ENCODE data around the gene NCDN. TPM values are rescaled to one million over a fixed set of nuclear protein-coding genes. Genes with fewer than 3 reads are reported as not detected.
A peak's percentile ranks its signal among the peaks of the same experiment; 100 is the strongest.

NCDN gene
- total and polyA plus RNA-seq, 2 experiments from 2014 or later = 19.6 to 25.7 TPM

DNA sequence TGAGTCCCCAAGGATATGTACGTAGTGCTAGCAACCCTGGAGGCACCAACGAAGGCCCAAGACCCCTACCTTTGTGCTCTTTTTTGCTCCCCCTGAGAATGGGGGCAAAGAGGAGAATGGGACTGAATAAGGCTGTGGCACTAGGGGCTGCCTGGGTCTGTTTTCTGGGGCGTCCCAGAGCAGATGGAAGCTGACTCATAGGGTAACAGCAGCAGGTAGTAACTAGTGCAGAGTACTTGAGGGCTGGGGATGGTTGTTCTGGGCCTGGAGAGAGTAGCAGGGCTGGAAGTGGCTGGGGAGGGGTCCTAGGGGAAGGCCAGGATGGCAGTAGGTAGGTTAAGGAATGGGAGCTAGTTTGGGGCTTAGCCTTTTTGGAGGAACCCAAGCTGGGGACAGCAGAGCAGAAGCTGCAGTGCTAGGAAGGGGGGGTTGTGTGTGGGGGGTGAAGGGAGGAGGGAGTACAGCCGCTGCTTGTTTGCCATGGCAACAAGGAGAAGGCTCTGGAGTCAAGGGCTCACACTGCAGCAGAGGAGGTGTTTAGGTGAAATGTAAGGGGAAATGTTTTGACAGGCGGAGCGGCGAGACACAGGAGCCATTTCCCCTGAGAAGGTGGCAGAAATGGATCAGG lies 1.8 kb downstream of the NCDN start:
- Histone ChIP-seq H2AFZ (no peak overlapping the region), H3K79me2 (peaks cover 23% of the 10 kb centered on the region), H4K20me1 (ENCODE audit: insufficient read depth, poor library complexity, severe bottlenecking) (peaks cover 6% of the 10 kb centered on the region), H3K36me3 (replicated peaks; ENCODE audit: insufficient read depth, low read depth) (no peaks in the 10 kb centered on the region), H3K27ac (no peak overlapping the region), H3K27me3 (no peaks in the 10 kb centered on the region), H3K4me2 (peak overlapping the region; percentile 97), H3K4me1 (ENCODE audit: insufficient read depth) (peaks cover 15% of the 10 kb centered on the region), H3K4me3 (no peak overlapping the region), H3K9me3 (ENCODE audit: low read depth) (no peaks in the 10 kb centered on the region), H3K9me2 (replicated peaks; ENCODE audit: insufficient read depth) (no peaks in the 10 kb centered on the region)
- WGBS (ENCODE audit: low lambda C conversion rate, missing lambda C conversion rate) = 79% methylated on average over 7 of the region's 7 CpGs
- no peak for DNase-seq (ENCODE audit: low spot score)
- TF ChIP-seq, protein P1, sequence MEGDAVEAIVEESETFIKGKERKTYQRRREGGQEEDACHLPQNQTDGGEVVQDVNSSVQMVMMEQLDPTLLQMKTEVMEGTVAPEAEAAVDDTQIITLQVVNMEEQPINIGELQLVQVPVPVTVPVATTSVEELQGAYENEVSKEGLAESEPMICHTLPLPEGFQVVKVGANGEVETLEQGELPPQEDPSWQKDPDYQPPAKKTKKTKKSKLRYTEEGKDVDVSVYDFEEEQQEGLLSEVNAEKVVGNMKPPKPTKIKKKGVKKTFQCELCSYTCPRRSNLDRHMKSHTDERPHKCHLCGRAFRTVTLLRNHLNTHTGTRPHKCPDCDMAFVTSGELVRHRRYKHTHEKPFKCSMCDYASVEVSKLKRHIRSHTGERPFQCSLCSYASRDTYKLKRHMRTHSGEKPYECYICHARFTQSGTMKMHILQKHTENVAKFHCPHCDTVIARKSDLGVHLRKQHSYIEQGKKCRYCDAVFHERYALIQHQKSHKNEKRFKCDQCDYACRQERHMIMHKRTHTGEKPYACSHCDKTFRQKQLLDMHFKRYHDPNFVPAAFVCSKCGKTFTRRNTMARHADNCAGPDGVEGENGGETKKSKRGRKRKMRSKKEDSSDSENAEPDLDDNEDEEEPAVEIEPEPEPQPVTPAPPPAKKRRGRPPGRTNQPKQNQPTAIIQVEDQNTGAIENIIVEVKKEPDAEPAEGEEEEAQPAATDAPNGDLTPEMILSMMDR (IDR thresholded peaks at IDR 0.05; ENCODE audit: poor library complexity) = no peak
- TF ChIP-seq EZH2phosphoT487 (IDR thresholded peaks at IDR 0.05; ENCODE audit: low read depth, severe bottlenecking, unreplicated experiment) (no peak), EZH2 (IDR thresholded peaks at IDR 0.05; ENCODE audit: borderline replicate concordance) (no peak)

DNA sequence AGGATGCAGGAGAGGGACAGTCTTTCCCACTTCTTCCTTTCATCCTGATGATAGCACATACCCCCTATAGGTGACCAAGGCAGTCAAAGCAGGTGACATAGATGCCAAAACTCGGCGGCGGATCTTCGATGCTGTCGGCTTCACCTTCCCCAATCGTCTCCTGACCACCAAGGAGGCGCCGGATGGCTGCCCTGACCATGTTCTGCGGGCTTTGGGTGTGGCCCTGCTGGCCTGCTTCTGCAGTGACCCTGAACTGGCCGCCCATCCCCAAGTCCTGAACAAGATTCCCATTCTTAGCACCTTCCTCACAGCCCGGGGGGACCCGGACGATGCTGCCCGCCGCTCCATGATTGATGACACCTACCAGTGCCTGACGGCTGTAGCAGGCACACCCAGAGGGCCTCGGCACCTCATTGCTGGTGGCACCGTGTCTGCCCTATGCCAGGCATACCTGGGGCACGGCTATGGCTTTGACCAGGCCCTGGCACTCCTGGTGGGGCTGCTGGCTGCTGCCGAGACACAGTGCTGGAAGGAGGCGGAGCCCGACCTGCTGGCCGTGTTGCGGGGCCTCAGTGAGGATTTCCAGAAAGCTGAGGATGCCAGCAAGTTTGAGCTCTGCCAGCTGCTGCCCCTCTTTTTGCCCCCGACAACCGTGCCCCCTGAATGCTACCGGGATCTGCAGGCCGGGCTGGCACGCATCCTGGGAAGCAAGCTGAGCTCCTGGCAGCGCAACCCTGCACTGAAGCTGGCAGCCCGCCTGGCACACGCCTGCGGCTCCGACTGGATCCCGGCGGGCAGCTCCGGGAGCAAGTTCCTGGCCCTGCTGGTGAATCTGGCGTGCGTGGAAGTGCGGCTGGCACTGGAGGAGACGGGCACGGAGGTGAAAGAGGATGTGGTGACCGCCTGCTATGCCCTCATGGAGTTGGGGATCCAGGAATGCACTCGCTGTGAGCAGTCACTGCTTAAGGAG lies 2.9 kb downstream of the NCDN start:
- Histone ChIP-seq H3K9me3 (ENCODE audit: low read depth) (no peaks in the 10 kb centered on the region), H3K79me2 (peaks cover 13% of the 10 kb centered on the region), H3K36me3 (replicated peaks; ENCODE audit: insufficient read depth, low read depth) (no peaks in the 10 kb centered on the region), H3K9me2 (replicated peaks; ENCODE audit: insufficient read depth) (no peaks in the 10 kb centered on the region), H3K27me3 (no peaks in the 10 kb centered on the region), H3K4me3 (no peak overlapping the region), H2AFZ (no peak overlapping the region), H3K27ac (no peak overlapping the region), H3K4me1 (ENCODE audit: insufficient read depth) (peaks cover 4% of the 10 kb centered on the region), H4K20me1 (ENCODE audit: insufficient read depth, poor library complexity, severe bottlenecking) (peaks cover 3% of the 10 kb centered on the region), H3K4me2 (no peak overlapping the region)
- WGBS (ENCODE audit: low lambda C conversion rate, missing lambda C conversion rate) = 91% methylated on average over 44 of the region's 44 CpGs
- DNase-seq (ENCODE audit: low spot score) = no peak
- no peak for TF ChIP-seq EZH2phosphoT487 (IDR thresholded peaks at IDR 0.05; ENCODE audit: low read depth, severe bottlenecking, unreplicated experiment)
- TF ChIP-seq, protein P1 (IDR thresholded peaks at IDR 0.05; ENCODE audit: poor library complexity) = no peak
- no peak for TF ChIP-seq EZH2 (IDR thresholded peaks at IDR 0.05; ENCODE audit: borderline replicate concordance)

- no peak for DNase-seq (ENCODE audit: low spot score)
- Histone ChIP-seq H3K4me3 (no peak overlapping the region), H3K9me2 (replicated peaks; ENCODE audit: insufficient read depth) (no peaks in the 10 kb centered on the region), H3K27me3 (no peaks in the 10 kb centered on the region), H3K36me3 (replicated peaks; ENCODE audit: insufficient read depth, low read depth) (no peaks in the 10 kb centered on the region), H3K4me1 (ENCODE audit: insufficient read depth) (no peaks in the 10 kb centered on the region), H3K27ac (no peak overlapping the region), H4K20me1 (ENCODE audit: insufficient read depth, poor library complexity, severe bottlenecking) (no peaks in the 10 kb centered on the region), H2AFZ (no peak overlapping the region), H3K4me2 (no peak overlapping the region), H3K9me3 (ENCODE audit: low read depth) (no peaks in the 10 kb centered on the region), H3K79me2 (peaks cover 5% of the 10 kb centered on the region)
- WGBS (ENCODE audit: low lambda C conversion rate, missing lambda C conversion rate) = 93% methylated on average over 11 of the region's 11 CpGs
- TF ChIP-seq, protein P1 (IDR thresholded peaks at IDR 0.05; ENCODE audit: poor library complexity) = no peak
- TF ChIP-seq EZH2 (IDR thresholded peaks at IDR 0.05; ENCODE audit: borderline replicate concordance) (no peak), EZH2phosphoT487 (IDR thresholded peaks at IDR 0.05; ENCODE audit: low read depth, severe bottlenecking, unreplicated experiment) (no peak)
Observed at GRCh38 chr1:35561297-35561971, 3.8 kb downstream of the NCDN start.
